Breast epithelium (tissue), 3 donors: ENCODE results near the gene C2orf68.

Experiments used
- CTCF ChIP-seq, 3 donors: fragments of 450-650 bp; IDR thresholded peaks; one replicate each; pipeline ENCODE4 v1.5.1; 2016 to 2017; ENCODE audit warnings: antibody characterized with exemption in 3 of 3, mild to moderate bottlenecking in 3 of 3, moderate library complexity in 3 of 3
- POLR2A ChIP-seq: fragments of 450-650 bp; IDR thresholded peaks from one replicate; pipeline ENCODE4 v1.6.1; 2016; ENCODE audit warnings: antibody characterized with exemption, mild to moderate bottlenecking, moderate library complexity
- POLR2AphosphoS5 ChIP-seq, 3 donors: sonication (generic); formaldehyde crosslinking; IDR thresholded peaks; one replicate each; pipeline ENCODE4 v1.6.1; 2017; ENCODE audit warnings: antibody characterized with exemption in 3 of 3

- TF ChIP-seq CTCF (IDR thresholded peaks at IDR 0.05) (no peak), POLR2A (no peak), POLR2AphosphoS5 (IDR thresholded peaks at IDR 0.05) (no peak)
Measured at GRCh38 chr2:85566265-85566664, 45.6 kb downstream of the C2orf68 start.
